Kidney (tissue), 14 donors: Measurements from ENCODE around the gene FASTKD2. TPM values are rescaled to one million over a fixed set of nuclear protein-coding genes. Genes with fewer than 3 reads are reported as not detected.

Experiments
- DNase-seq, 5 donors: peaks; one replicate each; pipeline ENCODE4 v3.0.0-alpha.2; 2013 to 2020
- FAIRE-seq: peaks from 2 replicates; lab custom pipeline; 2012; peaks lifted over from hg19 to GRCh38; lab: Jason Lieb, UNC
- H3K27ac ChIP-seq, 2 donors: one replicate each; pipeline ENCODE4 v1.7.0; 2013; ENCODE audit warnings: low read depth in 2 of 2, low read length in 2 of 2, inconsistent platforms in 1 of 2
- H3K27me3 ChIP-seq: one replicate; pipeline ENCODE4 v1.7.1; 2013; ENCODE audit warnings: low read length, inconsistent platforms; ENCODE audit not compliant: control insufficient read depth, insufficient read depth
- H3K36me3 ChIP-seq, 3 donors: one replicate each; pipeline versions ENCODE4 v1.7.0 to v1.7.1; 2013; ENCODE audit warnings: low read length in 3 of 3, control low read depth in 1 of 3, inconsistent platforms in 1 of 3; ENCODE audit not compliant: insufficient read depth in 3 of 3, control insufficient read depth in 2 of 3
- H3K4me1 ChIP-seq, 3 donors: one replicate each; pipeline versions ENCODE4 v1.7.0 to v1.7.1; 2013; ENCODE audit warnings: low read length in 3 of 3, inconsistent platforms in 1 of 3, low read depth in 1 of 3; ENCODE audit not compliant: control insufficient read depth in 2 of 3, insufficient read depth in 2 of 3
- H3K4me3 ChIP-seq, 3 donors: one replicate each; pipeline versions ENCODE4 v1.7.0 to v1.8.1; 2013; ENCODE audit warnings: low read length in 3 of 3, control low read depth in 1 of 3, inconsistent platforms in 1 of 3
- H3K9ac ChIP-seq, 3 donors: one replicate each; pipeline versions ENCODE4 v1.7.0 to v1.7.1; 2013; ENCODE audit warnings: low read length in 3 of 3, control low read depth in 1 of 3, inconsistent platforms in 1 of 3
- H3K9me3 ChIP-seq, 3 donors: one replicate each; pipeline versions ENCODE4 v1.7.0 to v1.7.1; 2013; ENCODE audit warnings: low read length in 3 of 3, control low read depth in 1 of 3, inconsistent platforms in 1 of 3; ENCODE audit not compliant: control insufficient read depth in 2 of 3, insufficient read depth in 1 of 3
- CTCF ChIP-seq: IDR thresholded peaks from 3 replicates; pipeline ENCODE4 v1.5.1; 2012; ENCODE audit warnings: mild to moderate bottlenecking, moderate library complexity, borderline replicate concordance; ENCODE audit not compliant: insufficient read depth; ENCODE audit errors: extremely low read depth
- intact Hi-C: fragments of 100-400 bp; cut with DNase I; formaldehyde crosslinking; loops from one replicate; pipeline ENCODE4 v1.11.1; 2022
- polyA plus RNA-seq: library from polyadenylated mRNA; stranded (reverse); fragments of 350-450 nt; fragmentation: Illumina TruSeq; extraction: RNeasy Lipid Tissue Mini Kit (QIAGEN cat#74804); gene quantifications from one replicate; pipeline ENCODE4 v1.2.3, GENCODE V29; 2014; ENCODE audit warnings: low read depth, low replicate concordance; ENCODE audit not compliant: insufficient read depth
- total RNA-seq: library from RNA; stranded (reverse); fragmentation: NEBNext Ultra II Directional; extraction: Animal tissue kit (Norgen Biotek cat#: 25700); gene quantifications from one replicate; pipeline ENCODE4 v1.2.1, GENCODE V29; 2021
- donor health status: control.
- donor health status: control.
- donor health status: control.
- donor health status: control.
- donor health status: control.
- donor health status: DM: yes; HTN: yes; CAD: no.
- donor health status: Normal renal cell carcinoma (clear cell type).

FASTKD2 gene
- total and polyA plus RNA-seq, 2 donors from 2014 or later, result 13.9 to 27.0 TPM

GRCh38 chr2:206728277-206729199 lies 36.9 kb upstream of the FASTKD2 start:
- no peak for TF ChIP-seq CTCF
- H3K4me1 ChIP-seq, result no peaks in the 10 kb centered on the region
- H3K27ac ChIP-seq, result no peak overlapping the region
- no peak for DNase-seq
- intact Hi-C loops, result no loop called here
- no peak overlapping the region for H3K4me3 ChIP-seq
- no peaks in the 10 kb centered on the region for H3K36me3 ChIP-seq
- no peaks in the 10 kb centered on the region for H3K9me3 ChIP-seq
- no peaks in the 10 kb centered on the region for H3K27me3 ChIP-seq
- no peak for FAIRE-seq
- H3K9ac ChIP-seq, result no peak overlapping the region

DNA sequence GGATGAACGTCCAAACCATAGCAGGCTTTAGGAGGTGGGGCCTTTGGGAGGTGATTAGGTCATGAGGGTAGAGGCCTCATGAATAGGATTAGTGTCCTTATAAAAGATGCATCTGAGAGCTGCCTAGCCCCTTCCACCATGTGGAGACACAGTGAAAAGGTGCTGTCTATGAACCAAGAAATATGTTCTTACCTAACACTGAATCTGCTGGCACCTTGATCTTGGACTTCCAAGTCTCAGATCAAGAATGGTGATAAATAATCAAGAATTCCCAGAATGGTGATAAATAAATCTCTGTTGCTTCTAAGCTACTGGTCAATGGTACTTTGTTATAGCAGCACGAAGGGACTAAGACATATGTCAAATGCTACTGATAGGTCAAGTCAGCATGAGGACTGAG lies 32.1 kb upstream of the FASTKD2 start:
- Histone ChIP-seq H3K4me1 (no peaks in the 10 kb centered on the region), H3K27ac (no peak overlapping the region), H3K27me3 (no peaks in the 10 kb centered on the region), H3K36me3 (no peaks in the 10 kb centered on the region), H3K4me3 (no peak overlapping the region), H3K9me3 (no peaks in the 10 kb centered on the region), H3K9ac (no peak overlapping the region)
- FAIRE-seq, result no peak
- no peak for DNase-seq
- no peak for TF ChIP-seq CTCF
- intact Hi-C loops, result no loop called here

GRCh38 chr2:206736935-206737334 lies 28.5 kb upstream of the FASTKD2 start:
- Histone ChIP-seq H3K9me3 (no peaks in the 10 kb centered on the region), H3K4me1 (no peaks in the 10 kb centered on the region), H3K9ac (no peak overlapping the region), H3K27me3 (no peaks in the 10 kb centered on the region), H3K4me3 (no peak overlapping the region), H3K36me3 (no peaks in the 10 kb centered on the region), H3K27ac (no peak overlapping the region)
- DNase-seq, result no peak
- TF ChIP-seq CTCF, result no peak
- intact Hi-C loops, result no loop called here
- no peak for FAIRE-seq
